Prostate gland (tissue), 2 donors: ENCODE measurements around the gene CREG2.

Source experiments
- POLR2AphosphoS5 ChIP-seq: sonication (generic); formaldehyde crosslinking; IDR thresholded peaks from one replicate; pipeline ENCODE4 v1.6.1; 2017; ENCODE audit warnings: antibody characterized with exemption
- TF ChIP-seq, protein P1 (sequence below), 4 experiments: fragments of 200-600 bp in 2 of 4; fragments of 450-650 bp in 2 of 4; sonication (generic) in 2 of 4; IDR thresholded peaks; 1 replicate in 3 of 4; 2 replicates in 1 of 4; pipeline ENCODE4 v1.5.1; 2016 to 2019; ENCODE audit warnings: antibody characterized with exemption in 4 of 4, mild to moderate bottlenecking in 2 of 4, moderate library complexity in 2 of 4

DNA sequence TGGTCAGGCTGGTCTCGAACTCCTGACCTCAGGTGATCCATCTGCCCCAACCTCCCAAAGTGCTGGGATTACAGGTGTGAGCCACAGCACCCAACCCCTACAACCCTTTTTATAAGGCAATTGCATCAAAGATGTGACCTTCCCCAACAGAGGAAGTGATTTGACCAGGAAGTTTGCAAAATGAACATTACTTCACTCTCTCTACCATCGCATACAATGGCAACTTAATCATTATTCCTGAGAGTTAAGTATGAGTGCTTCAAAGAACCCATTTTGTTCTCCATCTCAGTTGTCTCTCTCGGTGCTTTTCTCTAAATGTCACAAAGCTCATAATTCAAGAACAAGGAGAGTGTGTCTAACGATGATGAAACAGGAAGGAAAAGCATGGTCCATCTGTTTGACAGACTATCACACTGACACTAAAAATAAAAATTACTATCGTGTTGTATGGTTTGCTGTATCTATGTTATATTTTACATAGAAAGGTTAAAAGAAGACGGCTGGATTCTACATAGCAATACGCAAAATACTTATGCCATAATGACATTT, 18.1 kb upstream of the CREG2 start:
- TF ChIP-seq POLR2AphosphoS5: no peak
- TF ChIP-seq, protein P1, sequence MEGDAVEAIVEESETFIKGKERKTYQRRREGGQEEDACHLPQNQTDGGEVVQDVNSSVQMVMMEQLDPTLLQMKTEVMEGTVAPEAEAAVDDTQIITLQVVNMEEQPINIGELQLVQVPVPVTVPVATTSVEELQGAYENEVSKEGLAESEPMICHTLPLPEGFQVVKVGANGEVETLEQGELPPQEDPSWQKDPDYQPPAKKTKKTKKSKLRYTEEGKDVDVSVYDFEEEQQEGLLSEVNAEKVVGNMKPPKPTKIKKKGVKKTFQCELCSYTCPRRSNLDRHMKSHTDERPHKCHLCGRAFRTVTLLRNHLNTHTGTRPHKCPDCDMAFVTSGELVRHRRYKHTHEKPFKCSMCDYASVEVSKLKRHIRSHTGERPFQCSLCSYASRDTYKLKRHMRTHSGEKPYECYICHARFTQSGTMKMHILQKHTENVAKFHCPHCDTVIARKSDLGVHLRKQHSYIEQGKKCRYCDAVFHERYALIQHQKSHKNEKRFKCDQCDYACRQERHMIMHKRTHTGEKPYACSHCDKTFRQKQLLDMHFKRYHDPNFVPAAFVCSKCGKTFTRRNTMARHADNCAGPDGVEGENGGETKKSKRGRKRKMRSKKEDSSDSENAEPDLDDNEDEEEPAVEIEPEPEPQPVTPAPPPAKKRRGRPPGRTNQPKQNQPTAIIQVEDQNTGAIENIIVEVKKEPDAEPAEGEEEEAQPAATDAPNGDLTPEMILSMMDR (IDR thresholded peaks at IDR 0.05): no peak
